ENCODE measurements around the gene MYO18B. TPM values are rescaled to one million over a fixed set of nuclear protein-coding genes. Genes with fewer than 3 reads are reported as not detected.

The MYO18B gene
- total and polyA plus RNA-seq, 2 of the 4 experiments (the other 2 are of a cell fraction): under 0.01 TPM; not detected in 1

DNA sequence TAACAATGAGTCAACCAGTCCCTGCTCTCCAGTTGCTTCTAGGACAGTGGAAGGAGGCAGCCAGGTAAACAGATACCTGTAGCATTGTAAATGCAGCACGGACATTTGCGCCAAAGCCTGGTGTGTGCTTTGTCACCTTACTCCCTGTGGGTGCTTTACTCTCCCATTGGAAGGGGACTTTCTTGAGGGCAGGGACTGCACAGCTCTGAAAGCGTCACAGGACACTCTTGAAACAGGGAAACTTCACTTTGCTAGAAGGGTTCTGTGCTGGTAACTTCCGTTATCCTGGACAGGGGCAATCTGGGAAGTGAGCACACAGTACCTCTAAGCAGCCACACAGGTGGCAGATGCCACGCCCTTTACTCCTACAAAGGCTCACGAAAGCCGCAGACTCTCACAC, 99.8 kb downstream of the MYO18B start:
- no TSS peak for BruUV-seq (replicated peaks)
- H3K4me1 ChIP-seq (ENCODE audit: control insufficient read depth, insufficient read depth, low read length): no peaks in the 10 kb centered on the region
- H3K9me1 ChIP-seq (ENCODE audit: insufficient read depth, low read length): no peaks in the 10 kb centered on the region
- H2AK9ac ChIP-seq (replicated peaks; ENCODE audit: low read depth, low read length, poor library complexity): no peak overlapping the region
- CTCF ChIA-PET: no interaction called here
- intact Hi-C loops (cut with micrococcal nuclease) (no loop called here), in situ Hi-C loops (cut with MboI; ENCODE audit: low sequenced_read_pairs) (no loop called here), dilution Hi-C loops (cut with HindIII; ENCODE audit: low sequenced_read_pairs, unreplicated experiment) (no loop called here)
- no peak overlapping the region for H3K18ac ChIP-seq (ENCODE audit: low read depth, low read length)
- H3K4me3 ChIP-seq (ENCODE audit: insufficient read depth, low read depth, low read length): no peak overlapping the region
- no peak overlapping the region for H3K23ac ChIP-seq (ENCODE audit: low read depth, low read length)
- peaks cover 5% of the 10 kb centered on the region; the same call in 1 of the 2 replicates for H3K9me3 ChIP-seq (ENCODE audit: control insufficient read depth, insufficient read depth, low read length)
- no peaks in the 10 kb centered on the region for H3K27me3 ChIP-seq (ENCODE audit: control insufficient read depth, insufficient read depth, low read length)
- 56% methylated on average over 2 of the region's 7 CpGs; no CpG with 5 or more reads in 1 of the 2 experiments for WGBS, 2 experiments (ENCODE audit: extremely low coverage in 2 of 2, insufficient read length in 1 of 2)
- H3K4me2 ChIP-seq (ENCODE audit: low read depth, low read length): no peak overlapping the region
- H4K5ac ChIP-seq (ENCODE audit: low read depth, low read length): no peak overlapping the region
- POLR2A ChIA-PET (ENCODE audit: unreplicated experiment): no interaction called here
- TF ChIP-seq CEBPB (IDR thresholded peaks at IDR 0.05; ENCODE audit: low read depth, low read length) (no peak), MAZ (IDR thresholded peaks at IDR 0.05; ENCODE audit: borderline replicate concordance, low read depth, low read length) (no peak), CHD1 (IDR thresholded peaks at IDR 0.05; ENCODE audit: low read depth, low read length) (no peak), POLR2A (IDR thresholded peaks at IDR 0.05; ENCODE audit: low read depth, low read length) (no peak), BHLHE40 (IDR thresholded peaks at IDR 0.05; ENCODE audit: low read depth, low read length) (no peak), MXI1 (IDR thresholded peaks at IDR 0.05; ENCODE audit: borderline replicate concordance, low read depth, low read length) (no peak), NFE2L2 (IDR thresholded peaks at IDR 0.05; ENCODE audit: low read depth, low read length) (no peak), RAD21 (IDR thresholded peaks at IDR 0.05; ENCODE audit: low read length) (no peak)
- TF ChIP-seq, protein P1, sequence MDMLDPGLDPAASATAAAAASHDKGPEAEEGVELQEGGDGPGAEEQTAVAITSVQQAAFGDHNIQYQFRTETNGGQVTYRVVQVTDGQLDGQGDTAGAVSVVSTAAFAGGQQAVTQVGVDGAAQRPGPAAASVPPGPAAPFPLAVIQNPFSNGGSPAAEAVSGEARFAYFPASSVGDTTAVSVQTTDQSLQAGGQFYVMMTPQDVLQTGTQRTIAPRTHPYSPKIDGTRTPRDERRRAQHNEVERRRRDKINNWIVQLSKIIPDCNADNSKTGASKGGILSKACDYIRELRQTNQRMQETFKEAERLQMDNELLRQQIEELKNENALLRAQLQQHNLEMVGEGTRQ (IDR thresholded peaks at IDR 0.05; ENCODE audit: low read depth, low read length): no peak
- TF ChIP-seq, protein P2, sequence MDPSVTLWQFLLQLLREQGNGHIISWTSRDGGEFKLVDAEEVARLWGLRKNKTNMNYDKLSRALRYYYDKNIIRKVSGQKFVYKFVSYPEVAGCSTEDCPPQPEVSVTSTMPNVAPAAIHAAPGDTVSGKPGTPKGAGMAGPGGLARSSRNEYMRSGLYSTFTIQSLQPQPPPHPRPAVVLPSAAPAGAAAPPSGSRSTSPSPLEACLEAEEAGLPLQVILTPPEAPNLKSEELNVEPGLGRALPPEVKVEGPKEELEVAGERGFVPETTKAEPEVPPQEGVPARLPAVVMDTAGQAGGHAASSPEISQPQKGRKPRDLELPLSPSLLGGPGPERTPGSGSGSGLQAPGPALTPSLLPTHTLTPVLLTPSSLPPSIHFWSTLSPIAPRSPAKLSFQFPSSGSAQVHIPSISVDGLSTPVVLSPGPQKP (IDR thresholded peaks at IDR 0.05; ENCODE audit: borderline replicate concordance, low read depth, low read length): no peak
- DNase-seq (no peak), ATAC-seq (ENCODE audit: low read depth) (no peak)
- no peaks in the 10 kb centered on the region for H3K79me1 ChIP-seq (ENCODE audit: low read depth in 1 of 2, low read length in 2 of 2)
- H3K4ac ChIP-seq (ENCODE audit: low read depth, low read length): no peak overlapping the region
- no peaks in the 10 kb centered on the region for H3K36me3 ChIP-seq (ENCODE audit: control insufficient read depth, insufficient read depth, low read length)
- H2BK15ac ChIP-seq (ENCODE audit: low read depth, low read length): no peak overlapping the region
- no peak overlapping the region for H2BK20ac ChIP-seq (ENCODE audit: low read depth, low read length)
- H2AFZ ChIP-seq (replicated peaks; ENCODE audit: low read length, poor library complexity): no peak overlapping the region
- no peaks in the 10 kb centered on the region for H4K20me1 ChIP-seq (ENCODE audit: insufficient read depth, low read length)
- no peak overlapping the region for H2BK120ac ChIP-seq (ENCODE audit: low read depth, low read length)
- no peak overlapping the region for H2AK5ac ChIP-seq (ENCODE audit: low read depth, low read length)
- H3K56ac ChIP-seq (ENCODE audit: extremely low read depth, insufficient read depth, low read length): no peak overlapping the region
- no peak overlapping the region for H4K8ac ChIP-seq (ENCODE audit: low read depth in 2 of 2, low read length in 2 of 2)
- no peak overlapping the region for H3K9ac ChIP-seq (ENCODE audit: low read depth, low read length)
- H3K27ac ChIP-seq (ENCODE audit: insufficient read depth, low read length): no peak overlapping the region
- no peak overlapping the region for H4K91ac ChIP-seq (ENCODE audit: insufficient read depth, low read depth, low read length)
- no peak overlapping the region for H2BK5ac ChIP-seq (ENCODE audit: low read depth, low read length, poor library complexity, severe bottlenecking)
- H3K14ac ChIP-seq (replicated peaks; ENCODE audit: low read depth, low read length): no peak overlapping the region
